Keratinocyte (primary cell): ENCODE measurements around the gene NBEA. TPM values are rescaled to one million over a fixed set of nuclear protein-coding genes. Genes with fewer than 3 reads are reported as not detected.

Source experiments
- DNase-seq: peaks from one replicate; pipeline ENCODE4 v3.0.0-alpha.2; 2011; ENCODE audit warnings: low read depth, missing footprints, low spot score
- FAIRE-seq: peaks from 2 replicates; lab custom pipeline; 2011; peaks lifted over from hg19 to GRCh38; lab: Jason Lieb, UNC
- H2AFZ ChIP-seq: 2 replicates; pipeline ENCODE4 v1.6.0; 2012; ENCODE audit warnings: low read length, control low read depth, inconsistent platforms; ENCODE audit not compliant: control insufficient read depth
- H3K27ac ChIP-seq: 2 replicates; pipeline ENCODE4 v1.5.1; 2011; ENCODE audit warnings: low read length; ENCODE audit not compliant: control insufficient read depth, insufficient read depth
- H3K27me3 ChIP-seq: 3 replicates; pipeline ENCODE4 v1.6.0; 2011; ENCODE audit warnings: low read length; ENCODE audit not compliant: control insufficient read depth, insufficient read depth; ENCODE audit errors: extremely low read depth
- H3K36me3 ChIP-seq, 2 experiments: 2 replicates in 1 of 2; 3 replicates in 1 of 2; pipeline ENCODE4 v1.5.1; 2011; ENCODE audit warnings: low read length in 2 of 2, mild to moderate bottlenecking in 1 of 2; ENCODE audit not compliant: control insufficient read depth in 2 of 2, insufficient read depth in 2 of 2; ENCODE audit errors: extremely low read depth in 1 of 2
- H3K4me1 ChIP-seq: 3 replicates; pipeline ENCODE4 v1.5.1; 2011; ENCODE audit warnings: low read length; ENCODE audit not compliant: control insufficient read depth, insufficient read depth; ENCODE audit errors: extremely low read depth
- H3K4me2 ChIP-seq: 3 replicates; pipeline ENCODE4 v1.6.0; 2011; ENCODE audit warnings: low read depth, low read length; ENCODE audit not compliant: control insufficient read depth, insufficient read depth; ENCODE audit errors: extremely low read depth
- H3K4me3 ChIP-seq, 3 experiments: fragments of 200-600 bp in 1 of 3; sonication (generic) in 1 of 3; 2 replicates in 2 of 3; 3 replicates in 1 of 3; pipeline ENCODE4 v1.5.1; 2011 to 2016; ENCODE audit warnings: low read length in 3 of 3, mild to moderate bottlenecking in 3 of 3, control low read depth in 2 of 3, inconsistent platforms in 1 of 3, low read depth in 1 of 3, mixed read lengths in 1 of 3, mixed run types in 1 of 3, moderate library complexity in 1 of 3; ENCODE audit not compliant: control insufficient read depth in 2 of 3, insufficient read depth in 2 of 3; ENCODE audit errors: extremely low read depth in 1 of 3
- H3K79me2 ChIP-seq: 2 replicates; pipeline ENCODE4 v1.6.0; 2012; ENCODE audit warnings: low read length; ENCODE audit not compliant: control insufficient read depth, insufficient read depth
- H3K9ac ChIP-seq: 3 replicates; pipeline ENCODE4 v1.6.0; 2011; ENCODE audit warnings: low read length; ENCODE audit not compliant: control insufficient read depth, insufficient read depth; ENCODE audit errors: extremely low read depth
- H3K9me1 ChIP-seq: 3 replicates; pipeline ENCODE4 v1.6.0; 2011; ENCODE audit warnings: low read length; ENCODE audit not compliant: control insufficient read depth, insufficient read depth; ENCODE audit errors: extremely low read depth
- H3K9me3 ChIP-seq: 2 replicates; pipeline ENCODE4 v1.5.1; 2012; ENCODE audit warnings: low read depth, low read length; ENCODE audit not compliant: control insufficient read depth
- H4K20me1 ChIP-seq: 3 replicates; pipeline ENCODE4 v1.6.0; 2011; ENCODE audit warnings: low read length; ENCODE audit not compliant: control insufficient read depth, insufficient read depth; ENCODE audit errors: extremely low read depth
- CTCF ChIP-seq, 3 experiments: IDR thresholded peaks in 1 of 3; conservative IDR thresholded peaks in 1 of 3; optimal IDR thresholded peaks in 1 of 3; 2 replicates in 2 of 3; 3 replicates in 1 of 3; pipeline versions ENCODE3 to v1.5.1; 2011; ENCODE audit warnings: low read length in 3 of 3, mild to moderate bottlenecking in 3 of 3, moderate library complexity in 2 of 3, control low read depth in 1 of 3, inconsistent platforms in 1 of 3; ENCODE audit not compliant: insufficient read depth in 2 of 3; ENCODE audit errors: extremely low read depth in 1 of 3
- EZH2 ChIP-seq: IDR thresholded peaks from one replicate; pipeline ENCODE4 v1.6.1; 2012; ENCODE audit warnings: inconsistent platforms, mild to moderate bottlenecking, low read length, moderate library complexity
- dilution Hi-C: fragments of 300-500 bp; cut with MboI; formaldehyde crosslinking; loops from one replicate; pipeline ENCODE4 v1.7.0; 2020; ENCODE audit warnings: low sequenced_read_pairs; ENCODE audit not compliant: extremely low pct_ligation_motif_present
- polyA plus RNA-seq, 5 experiments: library from polyadenylated mRNA; depleted of rRNA in 3 of 5; stranded (reverse) in 3 of 5; stranded (forward) in 1 of 5; unstranded in 1 of 5; fragments of >200 nt; gene quantifications; 1 replicate in 1 of 5; 2 replicates in 3 of 5; 3 replicates in 1 of 5; pipeline versions ENCODE4 v1.2.1 to v1.2.3, GENCODE V29; 2011 to 2012; ENCODE audit warnings: missing spikeins in 2 of 5, low read depth in 1 of 5, low replicate concordance in 1 of 5

Gene NBEA
- polyA plus RNA-seq, 1 donor (not counting 4 experiments of a cell fraction or from before 2014, with no cell fraction given): 0.05 TPM

GRCh38 chr13:35046587-35046986 lies 104.5 kb downstream of the NBEA start:
- no peaks in the 10 kb centered on the region for H3K79me2 ChIP-seq
- FAIRE-seq (no peak), DNase-seq (no peak)
- H3K9me3 ChIP-seq: no peaks in the 10 kb centered on the region
- no peak overlapping the region for H3K4me2 ChIP-seq
- H4K20me1 ChIP-seq: no peaks in the 10 kb centered on the region
- TF ChIP-seq CTCF (optimal IDR thresholded peaks at IDR 0.05 in 1 of 3, IDR thresholded peaks at IDR 0.05 in 1 of 3, conservative IDR thresholded peaks at IDR 0.05 in 1 of 3; ENCODE audit: extremely low read depth in 1 of 3, insufficient read depth in 2 of 3, low read length in 3 of 3): no peak
- TF ChIP-seq EZH2: no peak
- H3K36me3 ChIP-seq: no peaks in the 10 kb centered on the region
- no peaks in the 10 kb centered on the region for H3K9me1 ChIP-seq
- H2AFZ ChIP-seq: no peak overlapping the region
- no peaks in the 10 kb centered on the region for H3K4me1 ChIP-seq
- H3K9ac ChIP-seq: no peak overlapping the region
- dilution Hi-C loops: no loop called here
- no peaks in the 10 kb centered on the region for H3K27me3 ChIP-seq
- H3K27ac ChIP-seq: no peak overlapping the region
- H3K4me3 ChIP-seq: no peak overlapping the region

GRCh38 chr13:35055705-35056104 lies 113.6 kb downstream of the NBEA start:
- Histone ChIP-seq H3K9me3 (no peaks in the 10 kb centered on the region), H3K27ac (no peak overlapping the region), H3K4me1 (no peaks in the 10 kb centered on the region), H3K9me1 (no peaks in the 10 kb centered on the region), H3K36me3 (no peaks in the 10 kb centered on the region), H3K4me2 (no peak overlapping the region), H3K27me3 (no peaks in the 10 kb centered on the region), H3K9ac (no peak overlapping the region), H3K4me3 (no peak overlapping the region), H4K20me1 (no peaks in the 10 kb centered on the region), H2AFZ (no peak overlapping the region), H3K79me2 (no peaks in the 10 kb centered on the region)
- dilution Hi-C loops: no loop called here
- TF ChIP-seq CTCF (optimal IDR thresholded peaks at IDR 0.05 in 1 of 3, IDR thresholded peaks at IDR 0.05 in 1 of 3, conservative IDR thresholded peaks at IDR 0.05 in 1 of 3; ENCODE audit: extremely low read depth in 1 of 3, insufficient read depth in 2 of 3, low read length in 3 of 3): no peak
- TF ChIP-seq EZH2: no peak
- DNase-seq (no peak), FAIRE-seq (no peak)
